Body of pancreas (tissue), 4 donors: ENCODE measurements around the gene SEMA3F.

Experiments
- POLR2A ChIP-seq, 3 donors: fragments of 450-650 bp; IDR thresholded peaks; one replicate each; pipeline ENCODE4 v1.6.1; 2016; ENCODE audit warnings: antibody characterized with exemption in 3 of 3, mild to moderate bottlenecking in 2 of 3
- TF ChIP-seq, protein P1 (sequence below), 7 experiments: fragments of 450-650 bp in 4 of 7; fragments of 200-600 bp in 3 of 7; sonication (generic) in 3 of 7; IDR thresholded peaks; one replicate each; pipeline ENCODE4 v1.5.1; 2016 to 2019; ENCODE audit warnings: antibody characterized with exemption in 7 of 7

DNA sequence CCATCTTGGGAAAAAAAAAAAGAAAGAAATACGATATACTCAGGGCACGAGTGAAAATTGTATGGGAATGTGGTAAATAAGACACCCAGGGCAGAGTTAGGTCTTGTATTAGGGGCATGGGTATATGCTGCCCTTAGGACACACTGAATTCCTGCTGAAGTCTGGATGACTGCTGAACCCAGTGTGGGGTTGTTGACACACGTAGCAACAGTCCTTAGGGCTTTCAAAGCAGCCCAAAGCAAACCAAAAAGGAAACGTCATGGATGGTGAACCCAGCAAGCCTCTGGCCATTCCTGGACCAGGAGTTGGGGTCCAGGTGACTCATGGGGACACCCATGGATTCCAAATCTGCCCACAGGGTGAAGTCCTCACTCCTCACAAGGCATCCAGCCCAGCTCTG is 27.1 kb upstream of the SEMA3F start:
- TF ChIP-seq, protein P1, sequence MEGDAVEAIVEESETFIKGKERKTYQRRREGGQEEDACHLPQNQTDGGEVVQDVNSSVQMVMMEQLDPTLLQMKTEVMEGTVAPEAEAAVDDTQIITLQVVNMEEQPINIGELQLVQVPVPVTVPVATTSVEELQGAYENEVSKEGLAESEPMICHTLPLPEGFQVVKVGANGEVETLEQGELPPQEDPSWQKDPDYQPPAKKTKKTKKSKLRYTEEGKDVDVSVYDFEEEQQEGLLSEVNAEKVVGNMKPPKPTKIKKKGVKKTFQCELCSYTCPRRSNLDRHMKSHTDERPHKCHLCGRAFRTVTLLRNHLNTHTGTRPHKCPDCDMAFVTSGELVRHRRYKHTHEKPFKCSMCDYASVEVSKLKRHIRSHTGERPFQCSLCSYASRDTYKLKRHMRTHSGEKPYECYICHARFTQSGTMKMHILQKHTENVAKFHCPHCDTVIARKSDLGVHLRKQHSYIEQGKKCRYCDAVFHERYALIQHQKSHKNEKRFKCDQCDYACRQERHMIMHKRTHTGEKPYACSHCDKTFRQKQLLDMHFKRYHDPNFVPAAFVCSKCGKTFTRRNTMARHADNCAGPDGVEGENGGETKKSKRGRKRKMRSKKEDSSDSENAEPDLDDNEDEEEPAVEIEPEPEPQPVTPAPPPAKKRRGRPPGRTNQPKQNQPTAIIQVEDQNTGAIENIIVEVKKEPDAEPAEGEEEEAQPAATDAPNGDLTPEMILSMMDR (IDR thresholded peaks at IDR 0.05): no peak
- no peak for TF ChIP-seq POLR2A (IDR thresholded peaks at IDR 0.05)
